Left renal cortex interstitium (tissue), 4 donors: Measurements from ENCODE around the gene ANKRD65. TPM values are rescaled to one million over a fixed set of nuclear protein-coding genes. Genes with fewer than 3 reads are reported as not detected.
"Not testable (repeated sequence)": the region's sequence is repeated elsewhere in the genome, so short reads cannot be mapped to it uniquely, and the experiment has no call there.

Source experiments
- DNase-seq, 4 donors: peaks; one replicate each; pipeline ENCODE4 v3.0.0-alpha.2; 2013; ENCODE audit warnings: low read depth in 4 of 4, low spot score in 2 of 4, missing footprints in 1 of 4
- polyA plus RNA-seq, 4 donors: library from polyadenylated mRNA; unstranded; fragments of 120-200 nt; gene quantifications; one replicate each; pipeline ENCODE4 v1.2.1, GENCODE V29; 2013; ENCODE audit not compliant: insufficient read length in 4 of 4

Gene ANKRD65
- polyA plus RNA-seq, 4 donors: 5.1 to 27.6 (median 12.1) TPM

GRCh38 chr1:1418464-1419362 is 2.4 kb downstream of the ANKRD65 start:
- DNase-seq: no peak

DNA sequence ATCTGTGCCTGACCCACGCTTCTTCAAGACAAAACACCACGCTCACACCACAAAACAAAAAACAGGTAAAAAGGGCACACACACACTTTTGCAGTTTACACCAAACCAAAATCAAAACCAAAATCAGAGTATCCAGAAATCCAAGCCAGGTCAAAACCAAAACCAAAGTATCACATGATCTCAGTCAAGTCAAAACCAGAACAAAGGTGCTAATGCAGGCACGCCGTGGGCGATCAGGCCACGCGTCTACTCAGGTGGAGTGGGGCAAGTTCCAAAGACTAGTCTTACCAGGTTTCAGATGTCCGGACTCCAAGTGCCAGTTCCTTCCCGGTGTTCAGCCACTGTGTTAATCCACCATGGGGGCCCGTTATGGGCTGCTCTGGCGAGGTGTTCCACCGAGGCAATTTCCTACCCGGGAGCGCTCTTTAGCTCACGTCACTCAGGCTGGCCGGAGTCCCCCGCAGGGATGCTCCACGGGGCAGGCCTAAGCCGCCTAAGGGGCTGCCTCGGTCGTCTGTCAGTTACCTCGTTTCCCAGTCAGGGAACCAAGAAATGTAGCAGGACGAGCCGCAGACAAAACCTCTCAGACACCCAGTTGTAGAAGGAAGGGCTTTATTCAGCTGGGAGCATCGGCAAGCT is 3.1 kb downstream of the ANKRD65 start:
- not testable (repeated sequence) for DNase-seq

DNA sequence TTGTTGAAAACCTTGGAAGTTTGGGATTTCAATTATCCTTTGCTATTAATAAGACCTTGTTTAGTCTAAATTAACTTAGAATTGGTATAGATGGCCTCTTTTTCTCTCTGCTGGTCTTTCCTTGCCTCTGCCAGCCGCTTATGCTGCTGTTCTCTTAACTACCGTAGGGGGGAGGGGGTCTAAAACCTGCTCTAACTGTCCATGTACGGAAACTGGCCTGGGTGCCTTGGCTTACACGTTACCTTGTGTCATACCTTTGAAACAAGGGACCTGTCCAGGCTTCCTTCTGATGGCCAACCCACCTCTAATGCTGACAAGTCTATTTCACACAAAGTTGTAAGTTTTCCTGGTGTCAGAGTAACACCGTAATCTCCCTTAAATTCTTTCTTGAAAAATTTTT is 3.7 kb downstream of the ANKRD65 start:
- not testable (repeated sequence) for DNase-seq

DNA sequence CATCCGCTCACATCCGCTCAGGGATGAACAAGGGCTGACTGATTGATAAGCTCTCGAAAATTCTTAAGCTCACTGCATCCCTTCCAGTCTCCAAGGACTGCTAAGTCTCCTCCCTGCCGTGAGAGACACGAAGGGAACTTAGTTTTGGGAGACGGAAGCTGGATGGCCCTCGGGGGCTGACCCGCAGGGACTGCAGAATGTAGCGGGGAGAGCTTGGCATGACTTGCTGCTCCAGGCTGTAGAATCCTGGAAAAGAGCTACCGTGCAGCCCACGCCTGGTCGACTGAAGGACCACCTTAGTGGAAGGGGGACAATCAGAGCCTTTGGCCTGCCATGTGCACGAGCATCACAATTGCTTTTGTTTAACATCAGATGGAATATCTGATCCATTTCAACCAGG is 5.3 kb downstream of the ANKRD65 start:
- DNase-seq: no peak

DNA sequence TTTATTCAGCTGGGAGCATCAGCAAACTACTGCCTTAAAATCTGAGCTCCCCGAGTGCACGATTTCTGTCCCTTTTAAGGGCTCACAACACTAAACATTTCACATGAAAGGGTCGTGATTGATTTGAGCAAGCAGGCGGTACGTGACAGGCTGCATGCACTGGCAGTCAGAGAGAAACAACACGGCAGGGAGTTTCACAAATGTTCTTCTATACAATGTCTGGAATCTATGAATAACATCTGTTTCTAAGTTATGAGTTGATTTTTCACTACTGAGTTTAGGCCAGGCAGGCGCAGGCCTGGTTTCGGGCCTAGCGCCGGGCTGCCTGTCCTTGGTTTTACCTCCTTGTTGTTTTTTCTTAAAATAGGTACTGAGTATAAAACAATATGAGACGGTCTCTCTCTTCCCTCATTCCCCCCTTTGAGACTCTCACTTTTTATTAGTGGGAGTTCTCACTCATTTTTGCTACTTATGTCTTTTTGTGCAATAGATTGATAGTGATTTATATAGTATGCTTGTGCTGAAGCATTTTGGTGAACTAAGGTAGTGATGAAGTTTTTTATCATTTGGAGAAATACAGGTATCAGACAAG is 8.7 kb downstream of the ANKRD65 start:
- not testable (repeated sequence) for DNase-seq

DNA sequence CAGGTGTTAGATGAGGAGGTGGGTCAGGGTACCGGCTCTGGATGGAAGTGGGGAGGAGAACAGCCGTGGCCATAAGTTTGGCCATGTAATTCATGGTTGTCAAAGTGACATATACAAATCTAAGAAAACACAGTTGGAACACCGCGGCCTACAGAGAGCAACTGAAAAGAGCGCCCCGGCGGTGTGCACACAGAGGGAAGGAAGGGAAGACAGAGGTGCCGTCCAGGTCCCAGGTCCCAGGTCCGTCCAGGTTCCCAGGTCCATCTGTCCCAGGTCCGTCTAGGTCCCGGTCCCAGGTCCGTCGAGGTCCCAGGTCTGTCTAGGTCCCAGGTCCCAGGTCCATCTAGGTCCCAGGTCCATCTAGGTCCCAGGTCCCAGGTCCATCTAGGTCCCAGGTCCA is 9.4 kb downstream of the ANKRD65 start:
- DNase-seq: no peak

DNA sequence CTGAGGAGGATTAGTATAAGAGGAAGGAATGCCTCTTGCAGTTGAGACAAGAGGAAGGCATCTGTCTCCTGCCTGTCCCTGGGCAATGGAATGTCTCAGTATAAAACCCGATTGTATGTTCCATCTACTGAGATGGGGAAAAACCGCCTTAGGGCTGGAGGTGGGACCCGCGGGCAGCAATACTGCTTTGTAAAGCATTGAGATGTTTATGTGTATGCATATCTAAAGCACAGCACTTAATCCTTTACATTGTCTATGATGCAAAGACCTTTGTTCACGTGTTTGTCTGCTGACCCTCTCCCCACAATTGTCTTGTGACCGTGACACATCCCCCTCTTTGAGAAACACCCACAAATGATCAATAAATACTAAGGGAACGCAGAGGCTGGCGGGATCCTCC is 10.8 kb downstream of the ANKRD65 start:
- not testable (repeated sequence) for DNase-seq

DNA sequence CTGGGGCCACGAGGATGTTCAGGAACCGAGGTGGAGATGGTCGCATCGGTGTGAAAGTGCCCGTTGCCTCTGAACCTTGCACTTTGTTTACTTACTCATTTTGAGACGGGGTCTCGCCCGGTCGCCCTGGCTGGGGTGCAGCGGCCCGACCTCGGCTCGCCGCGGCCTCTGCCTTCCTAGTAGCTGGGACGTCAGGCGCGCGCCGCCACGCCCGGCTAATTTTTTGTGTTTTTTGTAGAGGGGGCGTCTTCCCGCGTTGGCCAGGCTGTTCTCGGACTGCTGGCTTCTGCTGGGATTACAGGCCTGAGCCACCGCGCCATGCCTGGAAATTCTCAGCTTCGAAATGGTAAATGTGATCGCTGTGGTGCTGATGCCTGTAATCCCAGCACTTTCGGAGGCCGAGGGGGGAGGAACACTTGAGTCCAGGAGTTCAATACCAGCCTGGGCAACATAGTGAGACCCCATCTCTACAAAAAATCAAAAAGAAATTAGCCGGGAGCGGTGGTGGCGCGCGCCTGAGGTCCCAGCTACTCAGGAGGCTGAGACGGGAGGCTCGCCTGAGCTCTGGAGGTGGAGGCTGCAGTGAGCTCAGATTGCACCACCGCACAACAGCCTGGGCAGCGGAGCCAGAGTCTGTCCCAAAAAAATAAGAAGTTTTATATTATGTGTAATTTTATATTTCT is 13.3 kb downstream of the ANKRD65 start:
- DNase-seq: no peak

DNA sequence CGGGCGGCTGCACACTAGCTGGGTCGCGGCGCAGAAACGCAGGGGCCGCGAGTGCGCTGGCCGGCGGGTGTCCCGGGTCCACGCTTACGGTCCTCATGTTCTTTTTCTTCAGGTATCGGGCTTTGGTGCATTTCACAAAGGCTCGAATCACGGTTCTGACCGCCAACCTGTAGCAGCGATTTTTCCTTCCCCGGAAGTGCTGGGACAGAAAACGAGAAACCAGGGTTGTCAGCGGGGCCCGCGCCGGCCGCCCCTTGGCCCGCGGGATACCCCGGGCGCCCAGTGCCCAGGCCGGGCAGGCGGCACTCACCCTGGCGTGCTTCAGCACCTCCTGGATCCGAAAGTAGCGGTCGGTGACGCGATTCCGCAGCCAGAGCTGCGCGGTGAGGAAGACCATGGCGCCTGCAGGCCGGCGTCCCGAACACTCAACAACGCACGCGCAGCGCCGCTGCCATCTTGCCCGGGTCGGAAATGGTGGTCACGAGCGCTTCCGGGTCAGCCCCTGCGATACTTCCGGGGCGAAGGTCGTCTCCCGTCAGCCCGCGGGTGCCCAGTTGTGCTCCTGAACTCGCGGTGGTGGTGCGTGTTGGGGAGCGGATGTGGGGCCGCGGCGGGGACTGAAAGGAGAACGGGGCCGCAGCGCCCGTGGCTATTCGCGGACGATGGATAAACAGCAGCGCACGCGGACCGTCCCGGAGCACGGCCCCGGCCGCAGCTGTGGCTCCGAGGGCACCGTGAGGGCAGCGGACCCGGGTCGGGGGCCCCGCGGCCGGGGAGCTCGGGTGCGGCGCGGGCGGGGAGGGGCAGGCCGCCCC is 14.0 kb downstream of the ANKRD65 start, which contains the start of gene MRPL20:
MRPL20 (minus strand) TSS at position 473 of the 815 bp plus-strand sequence; CDS start at position 397, 76 bp downstream.
- DNase-seq: peak; percentile 73 to 94 (median 85)

GRCh38 chr1:1406101-1406820 is 14.8 kb downstream of the ANKRD65 start:
- DNase-seq: no peak

- no peak for DNase-seq
Measured at GRCh38 chr1:1403653-1404052, 17.4 kb downstream of the ANKRD65 start.

DNA sequence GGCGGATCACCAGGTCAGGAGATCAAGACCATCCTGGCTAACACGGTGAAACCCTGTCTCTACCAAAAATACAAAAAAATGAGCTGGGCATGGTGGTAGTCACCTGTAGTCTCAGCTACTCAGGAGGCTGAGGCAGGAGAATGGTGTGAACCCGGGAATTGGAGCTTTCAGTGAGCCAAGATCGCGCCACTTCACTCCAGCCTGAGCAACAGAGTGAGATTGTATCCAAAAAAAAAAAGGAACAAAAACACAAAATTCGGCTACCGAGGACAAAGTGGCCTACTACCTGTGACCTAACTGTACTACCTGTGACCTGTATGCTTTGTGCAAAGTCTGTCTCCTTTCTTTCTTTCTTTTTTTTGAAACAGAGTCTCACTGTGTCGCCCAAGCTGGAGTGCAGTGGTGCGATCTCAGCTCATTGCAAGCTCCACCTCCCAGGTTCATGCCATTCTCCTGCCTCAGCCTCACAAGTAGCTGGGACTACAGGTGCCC is 18.1 kb downstream of the ANKRD65 start:
- DNase-seq: not testable (repeated sequence)

DNA sequence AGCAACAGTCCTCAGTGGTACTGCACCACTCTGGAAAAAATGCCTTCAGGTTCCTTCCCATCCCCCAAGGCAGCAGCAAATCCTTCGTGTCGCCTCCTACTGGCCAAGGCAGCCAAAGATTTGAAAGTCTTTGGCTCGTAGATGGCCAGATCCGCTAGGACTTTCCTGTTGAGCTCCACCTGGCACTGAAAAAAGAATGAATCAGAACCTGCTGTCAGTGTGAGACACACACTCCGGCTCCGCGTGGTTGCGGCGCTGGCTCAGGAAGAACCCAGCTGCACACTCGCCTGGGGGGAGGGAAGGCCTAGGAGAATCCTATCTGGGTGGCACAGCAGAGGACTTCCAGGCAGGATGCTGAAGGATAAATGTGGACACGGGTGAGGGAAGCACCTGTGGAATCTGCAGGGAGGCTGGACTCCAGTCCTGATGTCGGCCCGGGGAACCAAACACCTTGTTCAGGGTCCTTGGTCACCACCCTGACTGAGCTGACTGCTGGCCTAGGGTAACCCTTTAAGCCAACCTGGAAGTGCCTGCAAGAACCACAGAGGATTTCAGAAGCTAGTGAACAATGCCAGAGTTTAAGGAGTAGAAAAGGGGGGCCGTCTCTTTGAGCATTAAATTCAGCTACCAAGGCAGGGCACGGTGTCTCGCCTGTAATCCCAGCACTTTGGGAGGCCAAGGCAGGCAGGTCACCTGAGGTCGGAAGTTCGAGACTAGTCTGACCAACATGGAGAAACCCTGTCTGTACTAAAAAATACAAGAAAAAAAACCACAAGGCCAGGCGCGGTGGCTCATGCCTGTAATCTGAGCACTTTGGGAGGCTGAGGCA is 18.8 kb downstream of the ANKRD65 start:
- no peak for DNase-seq

- DNase-seq: no peak
Measured at GRCh38 chr1:1401457-1402010, 19.5 kb downstream of the ANKRD65 start.

DNA sequence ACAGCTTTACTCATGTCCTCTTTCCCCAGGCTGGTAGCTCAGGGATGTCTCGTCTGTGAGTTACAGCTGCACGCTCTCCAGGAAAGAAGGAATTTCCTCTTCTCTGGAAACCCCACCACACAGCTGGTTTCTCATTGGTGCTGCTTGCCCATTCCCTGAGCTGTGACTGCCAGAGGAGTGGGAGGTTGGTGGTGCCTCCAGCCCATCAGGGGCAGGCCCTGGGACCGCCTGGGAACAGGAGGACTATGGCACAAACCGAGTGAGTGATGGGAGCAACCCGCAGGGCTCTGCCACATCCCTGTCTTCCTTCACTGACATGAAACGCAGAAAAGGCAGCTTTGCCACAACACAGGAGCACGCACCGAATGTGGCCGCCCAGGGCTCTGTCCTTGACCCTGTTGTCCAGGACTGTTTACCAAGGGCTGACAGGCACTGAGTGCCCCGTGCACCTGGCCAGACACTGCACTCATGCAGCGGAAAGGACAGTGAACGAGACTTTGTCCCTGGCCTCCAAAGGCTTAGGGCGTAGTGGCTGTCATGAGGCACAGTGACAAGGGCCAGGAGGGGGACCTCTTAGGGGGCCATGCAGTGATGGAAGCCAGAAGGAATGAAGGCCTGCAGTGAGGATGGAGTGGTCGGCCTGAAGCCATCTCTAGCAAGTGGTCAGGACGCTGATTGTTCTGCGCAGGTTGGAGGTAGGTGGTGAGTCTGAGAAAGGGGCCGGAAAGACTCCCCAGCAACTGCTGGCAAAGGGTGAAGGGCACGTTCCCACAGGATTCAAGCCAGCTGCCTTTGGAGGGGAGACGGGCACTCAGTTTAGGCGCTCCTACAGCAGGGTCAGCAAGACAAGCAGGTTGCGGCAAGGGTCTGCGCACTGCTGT is 20.3 kb downstream of the ANKRD65 start:
- no peak for DNase-seq

- no peak for DNase-seq
Measured at GRCh38 chr1:1399872-1400575, 21.1 kb downstream of the ANKRD65 start.
